ENCODE data around the gene CDH15.
"Not testable (repeated sequence)": the region's sequence is repeated elsewhere in the genome, so short reads cannot be mapped to it uniquely, and the experiment has no call there.

DNA sequence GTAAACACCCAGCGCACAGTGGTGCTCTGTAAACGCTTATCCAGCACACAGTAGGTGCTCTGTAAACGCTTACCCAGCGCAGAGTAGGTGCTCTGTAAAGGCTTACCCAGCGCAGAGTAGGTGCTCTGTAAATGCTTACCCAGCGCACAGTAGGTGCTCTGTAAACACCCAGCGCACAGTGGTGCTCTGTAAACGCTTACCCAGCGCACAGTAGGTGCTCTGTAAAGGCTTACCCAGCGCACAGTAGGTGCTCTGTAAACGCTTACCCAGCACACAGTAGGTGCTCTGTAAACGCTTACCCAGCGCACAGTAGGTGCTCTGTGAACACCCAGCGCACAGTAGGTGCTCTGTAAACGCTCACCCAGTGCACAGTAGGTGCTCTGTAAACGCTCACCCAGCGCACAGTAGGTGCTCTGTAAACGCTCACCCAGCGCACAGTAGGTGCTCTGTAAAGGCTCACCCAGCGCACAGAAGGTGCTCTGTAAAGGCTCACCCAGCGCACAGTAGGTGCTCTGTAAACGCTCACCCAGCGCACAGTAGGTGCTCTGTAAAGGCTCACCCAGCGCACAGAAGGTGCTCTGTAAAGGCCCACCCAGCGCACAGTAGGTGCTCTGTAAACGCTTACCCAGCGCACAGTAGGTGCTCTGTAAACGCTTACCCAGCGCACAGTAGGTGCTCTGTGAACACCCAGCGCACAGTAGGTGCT lies 14.5 kb downstream of the CDH15 start:
- TF ChIP-seq, protein P1, sequence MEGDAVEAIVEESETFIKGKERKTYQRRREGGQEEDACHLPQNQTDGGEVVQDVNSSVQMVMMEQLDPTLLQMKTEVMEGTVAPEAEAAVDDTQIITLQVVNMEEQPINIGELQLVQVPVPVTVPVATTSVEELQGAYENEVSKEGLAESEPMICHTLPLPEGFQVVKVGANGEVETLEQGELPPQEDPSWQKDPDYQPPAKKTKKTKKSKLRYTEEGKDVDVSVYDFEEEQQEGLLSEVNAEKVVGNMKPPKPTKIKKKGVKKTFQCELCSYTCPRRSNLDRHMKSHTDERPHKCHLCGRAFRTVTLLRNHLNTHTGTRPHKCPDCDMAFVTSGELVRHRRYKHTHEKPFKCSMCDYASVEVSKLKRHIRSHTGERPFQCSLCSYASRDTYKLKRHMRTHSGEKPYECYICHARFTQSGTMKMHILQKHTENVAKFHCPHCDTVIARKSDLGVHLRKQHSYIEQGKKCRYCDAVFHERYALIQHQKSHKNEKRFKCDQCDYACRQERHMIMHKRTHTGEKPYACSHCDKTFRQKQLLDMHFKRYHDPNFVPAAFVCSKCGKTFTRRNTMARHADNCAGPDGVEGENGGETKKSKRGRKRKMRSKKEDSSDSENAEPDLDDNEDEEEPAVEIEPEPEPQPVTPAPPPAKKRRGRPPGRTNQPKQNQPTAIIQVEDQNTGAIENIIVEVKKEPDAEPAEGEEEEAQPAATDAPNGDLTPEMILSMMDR (conservative IDR thresholded peaks at IDR 0.05; ENCODE audit: low read depth, low read length), result not testable (repeated sequence)
- not testable (repeated sequence) for TF ChIP-seq EZH2 (IDR thresholded peaks at IDR 0.05; ENCODE audit: low read length, unreplicated experiment)
